Activated T-cell treated with anti-CD3 and anti-CD28 coated beads, Interleukin-2, amount 50 U/mL, for 24 hours (primary cell): ENCODE measurements around the gene NTM.

Experiments used
- DNase-seq: peaks from one replicate; pipeline ENCODE4 v3.0.0-alpha.2; 2020
- H3K27ac Mint-ChIP-seq: 2 replicates; pipeline ENCODE4 v1.8.0; 2020; ENCODE audit warnings: mild to moderate bottlenecking, mixed read lengths
- H3K27me3 Mint-ChIP-seq: 2 replicates; pipeline ENCODE4 v1.8.0; 2020; ENCODE audit warnings: mixed read lengths
- H3K36me3 Mint-ChIP-seq: 2 replicates; pipeline ENCODE4 v1.8.0; 2020; ENCODE audit warnings: low read depth, mixed read lengths
- H3K4me1 Mint-ChIP-seq: 2 replicates; pipeline ENCODE4 v1.8.0; 2020; ENCODE audit warnings: low read depth, mixed read lengths
- H3K4me3 Mint-ChIP-seq: 2 replicates; pipeline ENCODE4 v1.8.0; 2020; ENCODE audit warnings: mild to moderate bottlenecking, moderate library complexity, mixed read lengths
- H3K9me3 Mint-ChIP-seq: 2 replicates; pipeline ENCODE4 v1.8.0; 2020; ENCODE audit warnings: mixed read lengths

Gene NTM

GRCh38 chr11:132032555-132032954, 662.1 kb downstream of the NTM start:
- Mint-ChIP-seq H3K4me3 (no peak overlapping the region), H3K27me3 (no peaks in the 10 kb centered on the region), H3K4me1 (no peaks in the 10 kb centered on the region), H3K27ac (no peak overlapping the region), H3K36me3 (no peaks in the 10 kb centered on the region), H3K9me3 (peaks cover 2% of the 10 kb centered on the region)
- DNase-seq: no peak

- peaks cover 2% of the 10 kb centered on the region for H3K9me3 Mint-ChIP-seq
- no peaks in the 10 kb centered on the region for H3K27me3 Mint-ChIP-seq
- no peak overlapping the region for H3K4me3 Mint-ChIP-seq
- H3K4me1 Mint-ChIP-seq: no peaks in the 10 kb centered on the region
- H3K27ac Mint-ChIP-seq: no peak overlapping the region
- no peak for DNase-seq
- H3K36me3 Mint-ChIP-seq: no peaks in the 10 kb centered on the region
Measured at GRCh38 chr11:132033051-132033450, 662.6 kb downstream of the NTM start.

- no peak for DNase-seq
- Mint-ChIP-seq H3K36me3 (no peaks in the 10 kb centered on the region), H3K27me3 (no peaks in the 10 kb centered on the region), H3K4me3 (no peak overlapping the region), H3K9me3 (peaks cover 2% of the 10 kb centered on the region), H3K27ac (no peak overlapping the region), H3K4me1 (no peaks in the 10 kb centered on the region)
Measured at GRCh38 chr11:132035228-132035627, 664.8 kb downstream of the NTM start.

GRCh38 chr11:132035766-132036165, 665.4 kb downstream of the NTM start:
- H3K27me3 Mint-ChIP-seq: no peaks in the 10 kb centered on the region
- no peaks in the 10 kb centered on the region for H3K4me1 Mint-ChIP-seq
- peaks cover 2% of the 10 kb centered on the region for H3K9me3 Mint-ChIP-seq
- H3K4me3 Mint-ChIP-seq: no peak overlapping the region
- no peak for DNase-seq
- H3K27ac Mint-ChIP-seq: no peak overlapping the region
- H3K36me3 Mint-ChIP-seq: no peaks in the 10 kb centered on the region

- H3K27ac Mint-ChIP-seq: no peak overlapping the region
- H3K4me1 Mint-ChIP-seq: no peaks in the 10 kb centered on the region
- peaks cover 2% of the 10 kb centered on the region for H3K9me3 Mint-ChIP-seq
- no peaks in the 10 kb centered on the region for H3K36me3 Mint-ChIP-seq
- DNase-seq: no peak
- no peak overlapping the region for H3K4me3 Mint-ChIP-seq
- H3K27me3 Mint-ChIP-seq: no peaks in the 10 kb centered on the region
Measured at GRCh38 chr11:132036220-132036619, 665.8 kb downstream of the NTM start.

GRCh38 chr11:132036746-132037466, 666.5 kb downstream of the NTM start:
- Mint-ChIP-seq H3K27ac (no peak overlapping the region), H3K27me3 (no peaks in the 10 kb centered on the region), H3K9me3 (no peaks in the 10 kb centered on the region), H3K36me3 (no peaks in the 10 kb centered on the region), H3K4me1 (no peaks in the 10 kb centered on the region), H3K4me3 (no peak overlapping the region)
- no peak for DNase-seq

GRCh38 chr11:132037467-132037862, 667.0 kb downstream of the NTM start:
- DNase-seq: no peak
- Mint-ChIP-seq H3K27me3 (no peaks in the 10 kb centered on the region), H3K9me3 (no peaks in the 10 kb centered on the region), H3K4me1 (no peaks in the 10 kb centered on the region), H3K27ac (no peak overlapping the region), H3K36me3 (no peaks in the 10 kb centered on the region), H3K4me3 (no peak overlapping the region)

- Mint-ChIP-seq H3K27me3 (no peaks in the 10 kb centered on the region), H3K4me3 (no peak overlapping the region), H3K4me1 (no peaks in the 10 kb centered on the region), H3K9me3 (no peaks in the 10 kb centered on the region), H3K36me3 (no peaks in the 10 kb centered on the region), H3K27ac (no peak overlapping the region)
- no peak for DNase-seq
Measured at GRCh38 chr11:132037956-132038355, 667.5 kb downstream of the NTM start.

GRCh38 chr11:132039521-132039920, 669.1 kb downstream of the NTM start:
- no peak for DNase-seq
- no peaks in the 10 kb centered on the region for H3K4me1 Mint-ChIP-seq

GRCh38 chr11:132042296-132042695, 671.9 kb downstream of the NTM start:
- Mint-ChIP-seq H3K9me3 (no peaks in the 10 kb centered on the region), H3K27ac (no peak overlapping the region), H3K4me3 (no peak overlapping the region), H3K36me3 (no peaks in the 10 kb centered on the region), H3K27me3 (no peaks in the 10 kb centered on the region), H3K4me1 (no peaks in the 10 kb centered on the region)
- DNase-seq: no peak

More at GRCh38 chr11:132039521-132039920, 669.1 kb downstream of the NTM start:
- Mint-ChIP-seq H3K27ac (no peak overlapping the region), H3K9me3 (no peaks in the 10 kb centered on the region), H3K27me3 (no peaks in the 10 kb centered on the region), H3K36me3 (no peaks in the 10 kb centered on the region), H3K4me3 (no peak overlapping the region)

- H3K9me3 Mint-ChIP-seq: no peaks in the 10 kb centered on the region
- no peak for DNase-seq
- no peak overlapping the region for H3K27ac Mint-ChIP-seq
- no peaks in the 10 kb centered on the region for H3K36me3 Mint-ChIP-seq
- H3K27me3 Mint-ChIP-seq: no peaks in the 10 kb centered on the region
- no peaks in the 10 kb centered on the region for H3K4me1 Mint-ChIP-seq
- no peak overlapping the region for H3K4me3 Mint-ChIP-seq
Measured at GRCh38 chr11:132043714-132044113, 673.3 kb downstream of the NTM start.

- Mint-ChIP-seq H3K4me1 (no peaks in the 10 kb centered on the region), H3K27ac (no peak overlapping the region), H3K27me3 (no peaks in the 10 kb centered on the region), H3K36me3 (no peaks in the 10 kb centered on the region), H3K4me3 (no peak overlapping the region), H3K9me3 (no peaks in the 10 kb centered on the region)
- DNase-seq: no peak
Measured at GRCh38 chr11:132045107-132045506, 674.7 kb downstream of the NTM start.

GRCh38 chr11:132046288-132046865, 676.0 kb downstream of the NTM start:
- Mint-ChIP-seq H3K36me3 (no peaks in the 10 kb centered on the region), H3K27me3 (no peaks in the 10 kb centered on the region), H3K4me3 (no peak overlapping the region), H3K27ac (no peak overlapping the region), H3K4me1 (no peaks in the 10 kb centered on the region), H3K9me3 (no peaks in the 10 kb centered on the region)
- DNase-seq: no peak

- Mint-ChIP-seq H3K4me3 (no peak overlapping the region), H3K4me1 (no peaks in the 10 kb centered on the region), H3K36me3 (no peaks in the 10 kb centered on the region), H3K9me3 (no peaks in the 10 kb centered on the region), H3K27ac (no peak overlapping the region), H3K27me3 (no peaks in the 10 kb centered on the region)
- no peak for DNase-seq
Measured at GRCh38 chr11:132047167-132047566, 676.8 kb downstream of the NTM start.

GRCh38 chr11:132048040-132048439, 677.6 kb downstream of the NTM start:
- Mint-ChIP-seq H3K4me3 (no peak overlapping the region), H3K4me1 (no peaks in the 10 kb centered on the region), H3K27ac (no peak overlapping the region), H3K9me3 (no peaks in the 10 kb centered on the region), H3K27me3 (no peaks in the 10 kb centered on the region), H3K36me3 (no peaks in the 10 kb centered on the region)
- no peak for DNase-seq
